Heart left ventricle (tissue), 16 donors: ENCODE measurements around the gene TMEM178B. TPM values are rescaled to one million over a fixed set of nuclear protein-coding genes. Genes with fewer than 3 reads are reported as not detected.
A peak's percentile ranks its signal among the peaks of the same experiment; 100 is the strongest.
"Not testable (repeated sequence)": the region's sequence is repeated elsewhere in the genome, so short reads cannot be mapped to it uniquely, and the experiment has no call there.

Experiments
- ATAC-seq, 4 donors: fragments of 200-7000 bp; cut with Tn5 transposase; one replicate each; pipeline ENCODE4 v1.9.1; 2020 to 2022; ENCODE audit warnings: moderate library complexity in 4 of 4, mild to moderate bottlenecking in 3 of 4, moderate number of reproducible peaks in 1 of 4
- DNase-seq, 5 donors: peaks; one replicate each; pipeline ENCODE4 v3.0.0-alpha.2; 2020
- H3K27ac ChIP-seq, 12 donors: fragments of 200-600 bp; sonication (generic) in 4 of 12; one replicate each; pipeline versions ENCODE4 v1.5.0 to v1.8.0; 2016 to 2022; ENCODE audit warnings: mild to moderate bottlenecking in 2 of 12
- H3K27me3 ChIP-seq, 9 donors: fragments of 200-600 bp; sonication (generic) in 2 of 9; one replicate each; pipeline versions ENCODE4 v1.5.1 to v1.8.0; 2016 to 2022; ENCODE audit warnings: mild to moderate bottlenecking in 3 of 9
- H3K36me3 ChIP-seq, 9 donors: fragments of 200-600 bp; sonication (generic) in 2 of 9; one replicate each; pipeline versions ENCODE4 v1.5.0 to v1.8.0; 2018 to 2022; ENCODE audit warnings: mild to moderate bottlenecking in 2 of 9
- H3K4me1 ChIP-seq, 12 donors: fragments of 200-600 bp; sonication (generic) in 4 of 12; one replicate each; pipeline versions ENCODE4 v1.5.0 to v1.8.0; 2016 to 2022; ENCODE audit warnings: mild to moderate bottlenecking in 3 of 12
- H3K4me3 ChIP-seq, 12 donors: fragments of 200-600 bp; sonication (generic) in 4 of 12; one replicate each; pipeline versions ENCODE4 v1.5.0 to v1.8.0; 2017 to 2022; ENCODE audit warnings: mild to moderate bottlenecking in 9 of 12, moderate library complexity in 4 of 12
- H3K9me3 ChIP-seq, 12 donors: fragments of 200-600 bp; sonication (generic) in 4 of 12; one replicate each; pipeline versions ENCODE4 v1.5.0 to v1.8.0; 2016 to 2022; ENCODE audit warnings: mild to moderate bottlenecking in 1 of 12
- POLR2A ChIP-seq, 2 donors: fragments of 450-650 bp; IDR thresholded peaks; one replicate each; pipeline ENCODE4 v1.6.1; 2017; ENCODE audit warnings: antibody characterized with exemption in 2 of 2, mild to moderate bottlenecking in 2 of 2, moderate library complexity in 2 of 2
- WGBS, 4 donors: extraction: QIAGEN DNeasy Blood & Tissue Kit in 2 of 4; methylation state at CpG; one replicate each; pipeline versions ENCODE4 v1.1.5 to v1.1.7; 2013 to 2018; 5-methylcytosine and 5-hydroxymethylcytosine counted together
- intact Hi-C, 10 donors: fragments of 100-400 bp; cut with DNase I; formaldehyde crosslinking; loops; one replicate each; pipeline versions ENCODE4 v1.11.1 to v1.14.2; 2022
- polyA plus RNA-seq, 2 donors: library from polyadenylated mRNA; stranded (reverse); fragments of 200-250 nt; gene quantifications; one replicate each; pipeline ENCODE4 v1.2.3, GENCODE V29; 2013
- total RNA-seq, 9 donors: library from RNA; depleted of rRNA in 2 of 9; stranded (reverse); fragments of >200 nt in 2 of 9; fragmentation: NEBNext Ultra II Directional in 3 of 9; extraction: Animal tissue kit (Norgen Biotek cat#: 25700) in 3 of 9; gene quantifications; one replicate each; pipeline versions ENCODE4 v1.1.0 to v1.2.4, GENCODE V29; 2016 to 2023
- TF ChIP-seq, protein P1 (sequence below), 12 donors: fragments of 200-600 bp; sonication (generic) in 4 of 12; IDR thresholded peaks; one replicate each; pipeline versions ENCODE4 v1.5.0 to v1.8.0; 2018 to 2022; ENCODE audit warnings: antibody characterized with exemption in 12 of 12, mild to moderate bottlenecking in 5 of 12
- donor health status: ischemic (EF 13 %, LVEDD 7.1; RV severe dilation, severe dysfunction).
- donor health status: healthy with polysubstance abuse.
- donor health status: DM: no; HTN: yes; CAD: no.
- donor health status: DM: no; HTN: no; CAD: no.
- donor health status: ischemic (EF 25% LVEDD 6.9; RV normal size, moderate dysfunction).
- donor health status: ischemic (EF 25% LVEDD 5.7; RV mildly dilated, moderate dysfunction).
- donor health status: healthy.
- donor health status: DM: yes; HTN: yes; CAD: no.
- donor health status: ischemic (EF 35%, LVEDD 5.7; RV mildly dilated, moderate dysfunction).
- donor health status: nonischemic (EF 11% LVEDD 7.7; RV severe dilation, severe dysfunction).
- donor health status: DM: yes; HTN: yes; CAD: no.
- donor health status: PGD.
- donor health status: ischemic (EF 29% LVEDD 5.4; RV normal size, mild dysfunction).
- donor health status: nonischemic (EF 23%, LVEDD 6.1; RV moderate dilation, normal function).

The TMEM178B gene
- total and polyA plus RNA-seq, 11 donors: 1.2 to 58.5 (median 19.0) TPM

DNA sequence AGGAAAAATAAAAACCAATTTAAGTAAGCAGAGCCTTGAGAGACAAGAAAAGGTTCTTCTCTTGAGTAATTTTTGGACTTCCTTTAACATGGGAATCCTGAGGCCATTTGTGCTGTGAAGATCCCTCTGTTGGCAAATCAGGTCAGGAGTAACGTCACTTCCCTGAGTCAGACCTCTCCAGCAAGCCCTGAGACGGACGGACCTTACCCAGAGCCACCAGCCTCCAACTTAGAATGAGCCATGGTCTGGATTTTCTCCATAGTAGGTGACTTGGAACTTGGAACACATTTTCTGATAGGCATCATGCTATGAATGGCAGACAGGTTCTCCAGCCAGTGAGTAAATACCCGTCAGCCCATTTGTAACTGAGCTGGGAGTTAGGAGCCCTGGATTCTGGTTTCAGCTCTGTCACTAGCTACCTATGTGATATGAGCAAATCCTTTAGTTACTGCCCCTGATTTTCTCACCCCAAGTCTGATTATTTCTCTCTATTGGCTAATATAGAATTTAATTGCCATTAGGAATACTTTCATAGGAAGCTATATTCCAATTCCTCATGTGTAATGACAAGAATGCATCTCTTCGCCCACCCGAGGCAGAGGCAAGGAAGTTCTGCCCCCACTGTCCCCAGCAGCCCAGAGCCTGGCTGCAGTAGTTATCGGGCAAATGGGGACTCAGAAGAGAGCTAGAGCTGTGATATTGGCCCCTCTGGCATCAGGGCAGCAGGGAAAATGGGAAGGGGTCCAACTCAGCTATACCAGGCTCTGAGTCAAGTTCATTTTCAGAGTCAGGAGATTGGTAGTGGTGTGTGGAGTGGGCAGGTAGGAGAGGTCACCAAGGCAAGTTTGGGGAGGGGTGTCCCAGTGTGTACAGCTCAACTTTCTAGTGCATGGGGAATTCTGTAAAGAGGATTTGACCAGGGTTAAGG lies 323.6 kb downstream of the TMEM178B start:
- TF ChIP-seq, protein P1, sequence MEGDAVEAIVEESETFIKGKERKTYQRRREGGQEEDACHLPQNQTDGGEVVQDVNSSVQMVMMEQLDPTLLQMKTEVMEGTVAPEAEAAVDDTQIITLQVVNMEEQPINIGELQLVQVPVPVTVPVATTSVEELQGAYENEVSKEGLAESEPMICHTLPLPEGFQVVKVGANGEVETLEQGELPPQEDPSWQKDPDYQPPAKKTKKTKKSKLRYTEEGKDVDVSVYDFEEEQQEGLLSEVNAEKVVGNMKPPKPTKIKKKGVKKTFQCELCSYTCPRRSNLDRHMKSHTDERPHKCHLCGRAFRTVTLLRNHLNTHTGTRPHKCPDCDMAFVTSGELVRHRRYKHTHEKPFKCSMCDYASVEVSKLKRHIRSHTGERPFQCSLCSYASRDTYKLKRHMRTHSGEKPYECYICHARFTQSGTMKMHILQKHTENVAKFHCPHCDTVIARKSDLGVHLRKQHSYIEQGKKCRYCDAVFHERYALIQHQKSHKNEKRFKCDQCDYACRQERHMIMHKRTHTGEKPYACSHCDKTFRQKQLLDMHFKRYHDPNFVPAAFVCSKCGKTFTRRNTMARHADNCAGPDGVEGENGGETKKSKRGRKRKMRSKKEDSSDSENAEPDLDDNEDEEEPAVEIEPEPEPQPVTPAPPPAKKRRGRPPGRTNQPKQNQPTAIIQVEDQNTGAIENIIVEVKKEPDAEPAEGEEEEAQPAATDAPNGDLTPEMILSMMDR (IDR thresholded peaks at IDR 0.05): no peak
- no peak for TF ChIP-seq POLR2A (IDR thresholded peaks at IDR 0.05)
- Histone ChIP-seq H3K4me3 (no peak overlapping the region), H3K27me3 (no peaks in the 10 kb centered on the region), H3K27ac (peak overlapping the region in 7 of 12 donors; percentile 8 to 69 (median 52)), H3K4me1 (peaks cover 0 to 44% (median 6%) of the 10 kb centered on the region in 12 donors), H3K9me3 (no peaks in the 10 kb centered on the region), H3K36me3 (no peaks in the 10 kb centered on the region)
- DNase-seq (peak in 4 of 5 donors; percentile 38 to 63 (median 58)), ATAC-seq (peak; percentile 77 to 82 (median 80))
- intact Hi-C loops: no loop called here
- 53 to 75% (median 55%) methylated on average over 7 of the region's 7 CpGs for WGBS, 4 donors

DNA sequence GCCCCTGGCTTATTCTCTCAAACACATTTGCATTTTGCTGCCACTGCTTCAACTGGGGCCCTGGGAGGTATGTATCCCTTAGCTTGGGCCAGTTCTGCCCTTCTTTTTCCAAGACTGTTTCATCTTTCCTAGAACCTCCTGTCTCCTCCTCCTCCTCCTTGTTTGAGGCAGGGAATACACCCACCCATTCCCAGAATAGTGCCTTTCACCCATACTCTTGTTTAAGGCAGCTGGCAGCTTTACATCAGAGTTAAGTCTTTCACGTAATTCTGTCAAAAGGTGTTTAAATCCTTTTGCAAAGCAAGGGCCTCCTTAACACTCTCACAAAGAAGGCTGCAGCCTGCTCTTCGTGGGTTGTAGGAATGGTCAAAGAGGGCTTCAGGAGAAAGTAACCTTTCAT lies 326.5 kb downstream of the TMEM178B start:
- intact Hi-C loops: no loop called here
- no peaks in the 10 kb centered on the region for H3K9me3 ChIP-seq
- ATAC-seq (no peak), DNase-seq (no peak)
- 63 to 80% (median 78%) methylated on average over 2 of the region's 2 CpGs for WGBS, 4 donors
- no peaks in the 10 kb centered on the region for H3K36me3 ChIP-seq
- H3K4me1 ChIP-seq: peaks cover 0 to 59% (median 9%) of the 10 kb centered on the region in 12 donors
- TF ChIP-seq, protein P1 (IDR thresholded peaks at IDR 0.05): no peak
- TF ChIP-seq POLR2A (IDR thresholded peaks at IDR 0.05): no peak
- H3K4me3 ChIP-seq: no peak overlapping the region
- no peak overlapping the region for H3K27ac ChIP-seq
- H3K27me3 ChIP-seq: no peaks in the 10 kb centered on the region

- DNase-seq (peak in 4 of 5 donors; percentile 22 to 68 (median 61)), ATAC-seq (peak; percentile 52 to 78 (median 72))
- H3K27ac ChIP-seq: peak overlapping the region in 6 of 12 donors; percentile 28 to 55 (median 34)
- no peak overlapping the region for H3K4me3 ChIP-seq
- intact Hi-C loops: no loop called here
- H3K36me3 ChIP-seq: no peaks in the 10 kb centered on the region
- H3K9me3 ChIP-seq: no peaks in the 10 kb centered on the region
- no peaks in the 10 kb centered on the region for H3K27me3 ChIP-seq
- H3K4me1 ChIP-seq: peaks cover 0 to 52% (median 5%) of the 10 kb centered on the region in 12 donors
- TF ChIP-seq, protein P1 (IDR thresholded peaks at IDR 0.05): no peak
- TF ChIP-seq POLR2A (IDR thresholded peaks at IDR 0.05): no peak
- 45 to 59% (median 52%) methylated on average over 9 of the region's 9 CpGs for WGBS, 4 donors
These were observed 328.6 kb downstream of the TMEM178B start for GRCh38 chr7:141402277-141402996.

DNA sequence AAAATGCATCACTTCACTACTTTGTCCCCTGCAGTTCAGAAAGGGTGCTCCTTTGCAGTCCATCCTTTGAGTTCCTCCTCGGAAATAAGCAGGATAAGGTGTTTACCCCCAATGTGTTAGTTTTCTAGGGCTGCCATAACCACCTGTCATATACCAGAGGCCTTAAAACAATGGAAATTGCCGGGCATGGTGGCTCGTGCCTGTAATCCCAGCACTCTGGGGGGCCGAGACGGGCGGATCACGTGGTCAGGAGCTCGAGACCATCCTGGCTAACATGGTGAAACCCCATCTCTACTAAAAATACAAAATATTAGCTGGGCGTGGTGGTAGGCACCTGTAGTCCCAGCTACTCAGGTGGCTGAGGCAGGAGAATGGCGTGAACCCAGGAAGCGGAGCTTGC lies 330.0 kb downstream of the TMEM178B start:
- H3K4me1 ChIP-seq: peaks cover 0 to 40% (median 4%) of the 10 kb centered on the region in 12 donors
- H3K9me3 ChIP-seq, intact Hi-C loops, ATAC-seq, H3K27ac ChIP-seq, H3K27me3 ChIP-seq, H3K4me3 ChIP-seq, H3K36me3 ChIP-seq: not testable (repeated sequence)
- DNase-seq: peak in 1 of 5 donors; percentile 48
- WGBS, 4 donors: 88 to 96% (median 93%) methylated on average over 11 of the region's 11 CpGs
